ENCODE data around the gene DRC1.

GRCh38 chr2:26478366-26478765 is 76.6 kb downstream of the DRC1 start:
- TF ChIP-seq POLR2AphosphoS5 (IDR thresholded peaks at IDR 0.05; ENCODE audit: low read depth, low read length) (no peak), SIN3A (IDR thresholded peaks at IDR 0.05; ENCODE audit: borderline replicate concordance, insufficient read depth, low read length) (no peak), TAF1 (IDR thresholded peaks at IDR 0.05; ENCODE audit: borderline replicate concordance, insufficient read depth, low read length) (no peak), REST (IDR thresholded peaks at IDR 0.05; ENCODE audit: insufficient read depth in 1 of 2, low read depth in 2 of 2, low read length in 2 of 2) (no peak), FOXP2 (optimal IDR thresholded peaks at IDR 0.05; ENCODE audit: borderline replicate concordance, extremely low read depth, extremely low read length, insufficient read depth) (no peak)
